GM23248 (cell line): ENCODE data around the gene DGKB. TPM values are rescaled to one million over a fixed set of nuclear protein-coding genes. Genes with fewer than 3 reads are reported as not detected.
A peak's percentile ranks its signal among the peaks of the same experiment; 100 is the strongest.

Experiments used
- DNase-seq: peaks from one replicate; pipeline ENCODE4 v3.0.0-alpha.2; 2015
- H2AFZ ChIP-seq: fragments of 200-600 bp; sonication (generic); 2 replicates; pipeline ENCODE4 v1.6.1; 2016; ENCODE audit warnings: antibody characterized with exemption
- H3F3A ChIP-seq: fragments of 200-600 bp; sonication (generic); 2 replicates; pipeline ENCODE4 v1.6.1; 2016; ENCODE audit warnings: mild to moderate bottlenecking, antibody characterized with exemption, mixed run types; ENCODE audit not compliant: insufficient read depth
- H3K27ac ChIP-seq: fragments of 200-600 bp; sonication (generic); 2 replicates; pipeline ENCODE4 v1.5.1; 2016; ENCODE audit warnings: mild to moderate bottlenecking
- H3K27me3 ChIP-seq: fragments of 200-600 bp; sonication (generic); replicated peaks from 2 replicates; pipeline ENCODE4 v1.6.1; 2016; ENCODE audit warnings: mild to moderate bottlenecking; ENCODE audit not compliant: insufficient read depth
- H3K36me3 ChIP-seq: fragments of 200-600 bp; sonication (generic); 2 replicates; pipeline ENCODE4 v1.6.1; 2016; ENCODE audit warnings: low read depth, mild to moderate bottlenecking
- H3K4me1 ChIP-seq: fragments of 200-600 bp; sonication (generic); 2 replicates; pipeline ENCODE4 v1.6.1; 2016; ENCODE audit warnings: mild to moderate bottlenecking; ENCODE audit not compliant: insufficient read depth
- H3K4me2 ChIP-seq: fragments of 200-600 bp; sonication (generic); one replicate; pipeline ENCODE4 v1.6.1; 2016; ENCODE audit warnings: mild to moderate bottlenecking; ENCODE audit not compliant: unreplicated experiment
- H3K4me3 ChIP-seq: fragments of 200-600 bp; sonication (generic); 2 replicates; pipeline ENCODE4 v1.5.1; 2016; ENCODE audit warnings: mild to moderate bottlenecking
- H3K79me2 ChIP-seq: fragments of 200-600 bp; sonication (generic); 2 replicates; pipeline ENCODE4 v1.6.1; 2016; ENCODE audit warnings: mild to moderate bottlenecking; ENCODE audit not compliant: insufficient read depth
- H3K9ac ChIP-seq: fragments of 200-600 bp; sonication (generic); 2 replicates; pipeline ENCODE4 v1.6.1; 2016; ENCODE audit warnings: mild to moderate bottlenecking
- H3K9me2 ChIP-seq: fragments of 200-600 bp; sonication (generic); 2 replicates; pipeline ENCODE4 v1.6.1; 2016; ENCODE audit warnings: mixed run types, mild to moderate bottlenecking, moderate library complexity; ENCODE audit not compliant: insufficient read depth
- H3K9me3 ChIP-seq: fragments of 200-600 bp; sonication (generic); one replicate; pipeline ENCODE4 v1.6.1; 2017; ENCODE audit warnings: low read depth
- H4K20me1 ChIP-seq: fragments of 200-600 bp; sonication (generic); 2 replicates; pipeline ENCODE4 v1.6.0; 2016; ENCODE audit not compliant: insufficient read depth
- EZH2 ChIP-seq: fragments of 200-600 bp; sonication (generic); IDR thresholded peaks from 2 replicates; pipeline ENCODE4 v1.6.1; 2018; ENCODE audit warnings: antibody characterized with exemption, mild to moderate bottlenecking; ENCODE audit not compliant: insufficient read depth, poor library complexity, severe bottlenecking
- EZH2phosphoT487 ChIP-seq: fragments of 200-600 bp; sonication (generic); IDR thresholded peaks from 2 replicates; pipeline ENCODE4 v1.6.1; 2018; ENCODE audit warnings: antibody characterized with exemption, moderate library complexity, mild to moderate bottlenecking, low read depth; ENCODE audit not compliant: insufficient read depth
- WGBS, 2 experiments: methylation state at CpG; one replicate each; pipeline ENCODE4 v1.1.6; 2015 to 2017; ENCODE audit warnings: low lambda C conversion rate in 2 of 2, low coverage in 1 of 2; ENCODE audit errors: missing lambda C conversion rate in 2 of 2; 5-methylcytosine and 5-hydroxymethylcytosine counted together
- in situ Hi-C: fragments of 300-500 bp; cut with MboI; formaldehyde crosslinking; loops from 2 replicates; pipeline ENCODE4 v1.15.0; 2020
- polyA plus RNA-seq: library from polyadenylated mRNA; unstranded; fragments of >200 nt; fragmentation: Nextera tagmentation; extraction: Ambion mirVana; gene quantifications from 2 replicates; pipeline ENCODE4 v1.2.1, GENCODE V29; 2016
- total RNA-seq: library from RNA; depleted of rRNA; stranded (reverse); fragments of >200 nt; shearing (Covaris generic); gene quantifications from 2 replicates; pipeline ENCODE4 v1.2.3, GENCODE V29; 2014

DGKB gene
- total and polyA plus RNA-seq, 2 experiments from 2014 or later, result 0.65 to 1.7 TPM

GRCh38 chr7:14896461-14896860 is 6.1 kb downstream of the DGKB start:
- H3K4me1 ChIP-seq, result peaks cover 7% of the 10 kb centered on the region; the same call in 1 of the 2 replicates
- no peaks in the 10 kb centered on the region for H3K9me3 ChIP-seq
- no peak for TF ChIP-seq EZH2
- TF ChIP-seq EZH2phosphoT487, result no peak
- H3F3A ChIP-seq, result peaks cover 4% of the 10 kb centered on the region; the same call in 1 of the 2 replicates
- no peak overlapping the region for H3K4me2 ChIP-seq
- no peaks in the 10 kb centered on the region for H3K9me2 ChIP-seq
- H3K36me3 ChIP-seq, result no peaks in the 10 kb centered on the region
- DNase-seq, result no peak
- H2AFZ ChIP-seq, result no peak overlapping the region
- H3K27ac ChIP-seq, result no peak overlapping the region
- H3K27me3 ChIP-seq, result no peaks in the 10 kb centered on the region
- H3K9ac ChIP-seq, result no peak overlapping the region
- H3K4me3 ChIP-seq, result no peak overlapping the region
- 74 to 85% methylated on average over 2 of the region's 2 CpGs for WGBS, 2 experiments
- no peaks in the 10 kb centered on the region for H3K79me2 ChIP-seq
- H4K20me1 ChIP-seq, result no peaks in the 10 kb centered on the region
- in situ Hi-C loops, result no loop called here

GRCh38 chr7:14894826-14895225 is 7.7 kb downstream of the DGKB start:
- Histone ChIP-seq H3K4me3 (no peak overlapping the region), H3K27me3 (no peaks in the 10 kb centered on the region), H3K4me1 (peaks cover 7% of the 10 kb centered on the region; the same call in 1 of the 2 replicates), H3K36me3 (no peaks in the 10 kb centered on the region), H3K9me2 (no peaks in the 10 kb centered on the region), H4K20me1 (no peaks in the 10 kb centered on the region), H3K9me3 (no peaks in the 10 kb centered on the region), H3K9ac (no peak overlapping the region), H3K4me2 (no peak overlapping the region), H3K79me2 (no peaks in the 10 kb centered on the region), H3K27ac (no peak overlapping the region), H2AFZ (no peak overlapping the region), H3F3A (peaks cover 4% of the 10 kb centered on the region; the same call in 1 of the 2 replicates)
- no peak for DNase-seq
- TF ChIP-seq EZH2 (no peak), EZH2phosphoT487 (no peak)
- in situ Hi-C loops, result no loop called here

GRCh38 chr7:14892961-14893360 is 9.6 kb downstream of the DGKB start:
- 44 to 47% methylated on average over 2 of the region's 2 CpGs for WGBS, 2 experiments
- peak; percentile 31 for DNase-seq
- Histone ChIP-seq H4K20me1 (no peaks in the 10 kb centered on the region), H3K27me3 (no peaks in the 10 kb centered on the region), H3K9me3 (no peaks in the 10 kb centered on the region), H3K4me2 (peak overlapping the region; percentile 16), H3K27ac (no peak overlapping the region), H3K9me2 (no peaks in the 10 kb centered on the region), H3K79me2 (no peaks in the 10 kb centered on the region), H3K4me3 (no peak overlapping the region), H3F3A (peaks cover 4% of the 10 kb centered on the region; the same call in 1 of the 2 replicates), H3K36me3 (no peaks in the 10 kb centered on the region), H3K4me1 (peaks cover 7% of the 10 kb centered on the region; the same call in 1 of the 2 replicates), H2AFZ (0 out of 2 replicates have a peak overlapping the region, but pooled peaks have one; percentile 18), H3K9ac (no peak overlapping the region)
- in situ Hi-C loops, result no loop called here
- TF ChIP-seq EZH2phosphoT487 (no peak), EZH2 (no peak)

- in situ Hi-C loops, result no loop called here
- no peak overlapping the region for H3K9ac ChIP-seq
- no peak for TF ChIP-seq EZH2phosphoT487
- no peak for TF ChIP-seq EZH2
- H3K9me2 ChIP-seq, result no peaks in the 10 kb centered on the region
- H3K4me3 ChIP-seq, result no peak overlapping the region
- no peaks in the 10 kb centered on the region for H3K36me3 ChIP-seq
- H3K9me3 ChIP-seq, result no peaks in the 10 kb centered on the region
- DNase-seq, result no peak
- no peaks in the 10 kb centered on the region for H4K20me1 ChIP-seq
- peaks cover 4% of the 10 kb centered on the region; the same call in 1 of the 2 replicates for H3F3A ChIP-seq
- no peaks in the 10 kb centered on the region for H3K79me2 ChIP-seq
- WGBS, 2 experiments, result 83 to 84% methylated on average over 3 of the region's 3 CpGs
- H3K27ac ChIP-seq, result no peak overlapping the region
- no peaks in the 10 kb centered on the region for H3K27me3 ChIP-seq
- no peak overlapping the region for H2AFZ ChIP-seq
- no peak overlapping the region for H3K4me2 ChIP-seq
- peaks cover 7% of the 10 kb centered on the region; the same call in 1 of the 2 replicates for H3K4me1 ChIP-seq
Measured at GRCh38 chr7:14891289-14891688, 11.3 kb downstream of the DGKB start.

GRCh38 chr7:14888962-14889361 is 13.6 kb downstream of the DGKB start:
- 9 to 14% methylated on average over 1 of the region's 1 CpG for WGBS, 2 experiments
- Histone ChIP-seq H3K4me2 (no peak overlapping the region), H3K27ac (no peak overlapping the region), H3K27me3 (no peaks in the 10 kb centered on the region), H3K9me3 (no peaks in the 10 kb centered on the region), H2AFZ (no peak overlapping the region), H3K9me2 (no peaks in the 10 kb centered on the region), H4K20me1 (no peaks in the 10 kb centered on the region), H3K79me2 (no peaks in the 10 kb centered on the region), H3K9ac (no peak overlapping the region), H3K4me1 (peaks cover 7% of the 10 kb centered on the region; the same call in 1 of the 2 replicates), H3F3A (peaks cover 4% of the 10 kb centered on the region; the same call in 1 of the 2 replicates), H3K36me3 (no peaks in the 10 kb centered on the region), H3K4me3 (no peak overlapping the region)
- DNase-seq, result peak; percentile 14
- no peak for TF ChIP-seq EZH2phosphoT487
- TF ChIP-seq EZH2, result no peak
- in situ Hi-C loops, result no loop called here
